SJSA1 (cell line): ENCODE measurements around the gene CLBA1. TPM values are rescaled to one million over a fixed set of nuclear protein-coding genes. Genes with fewer than 3 reads are reported as not detected.

Experiments used
- total RNA-seq: library from RNA; depleted of rRNA; stranded (reverse); fragments of >200 nt; shearing (Covaris generic); gene quantifications from 2 replicates; pipeline ENCODE4 v1.2.3, GENCODE V29; 2014; rRNA removed

The CLBA1 gene
- total RNA-seq, 1 experiment from 2014 or later = 3.6 TPM

Other genes with a start within 250 kb of the CLBA1 start
- gene SIVA1, start 232.6 kb upstream of the CLBA1 start, total RNA-seq = 444 and 466 TPM in 2 replicates
- gene AKT1, start 190.0 kb upstream of the CLBA1 start, total RNA-seq = 176 and 213 TPM in 2 replicates
- gene ZBTB42, start 184.7 kb upstream of the CLBA1 start, total RNA-seq = 1.4 and 6.7 TPM in 2 replicates
- 5.9 and 9.3 TPM in 2 replicates for gene CEP170B, start 120.5 kb upstream of the CLBA1 start, total RNA-seq
- gene PLD4, start 60.9 kb upstream of the CLBA1 start, total RNA-seq = not detected in 2 replicates
- 4.3 and 8.9 TPM in 2 replicates for gene AHNAK2, start 7.4 kb upstream of the CLBA1 start, total RNA-seq
- 63.2 and 83.6 TPM in 2 replicates for gene CDCA4, start 35.3 kb downstream of the CLBA1 start, total RNA-seq
- not detected in 2 replicates for gene GPR132, start 79.6 kb downstream of the CLBA1 start, total RNA-seq
- gene JAG2, start 183.0 kb downstream of the CLBA1 start, total RNA-seq = 125 and 160 TPM in 2 replicates
- 31.8 and 41.3 TPM in 2 replicates for gene NUDT14, start 195.5 kb downstream of the CLBA1 start, total RNA-seq